SK-N-MC (cell line): ENCODE data around the gene NR3C1.

Source experiments
- DNase-seq: peaks from one replicate; pipeline ENCODE4 v3.0.0-alpha.2; 2011; ENCODE audit warnings: low read depth, low spot score
- H3K27ac ChIP-seq: fragments of 200-600 bp; sonication (generic); 2 replicates; pipeline ENCODE4 v1.5.1; 2016; ENCODE audit warnings: mixed run types
- H3K36me3 ChIP-seq: fragments of 200-600 bp; sonication (generic); 2 replicates; pipeline ENCODE4 v1.6.1; 2017; ENCODE audit warnings: antibody characterized with exemption, low read length, mixed read lengths; ENCODE audit not compliant: insufficient read depth
- H3K4me3 ChIP-seq: fragments of 200-600 bp; sonication (generic); 2 replicates; pipeline ENCODE4 v1.5.1; 2016
- H3K9ac ChIP-seq: fragments of 200-600 bp; sonication (generic); 2 replicates; pipeline ENCODE4 v1.8.0; 2017; ENCODE audit warnings: mixed run types, mixed read lengths; ENCODE audit not compliant: insufficient read length
- H3K9me3 ChIP-seq: fragments of 200-600 bp; sonication (generic); 2 replicates; pipeline ENCODE4 v1.6.1; 2017; ENCODE audit warnings: low read depth, mild to moderate bottlenecking, antibody characterized with exemption, low read length, moderate library complexity, mixed read lengths
- EZH2 ChIP-seq: fragments of 200-600 bp; sonication (generic); IDR thresholded peaks from one replicate; pipeline ENCODE4 v1.6.1; 2017; ENCODE audit warnings: antibody characterized with exemption
- FOXP2 ChIP-seq: optimal IDR thresholded peaks from 2 replicates; pipeline ENCODE3; 2011; ENCODE audit warnings: mild to moderate bottlenecking, moderate library complexity; ENCODE audit not compliant: insufficient read depth; ENCODE audit errors: extremely low read length, control extremely low read depth
- POLR2AphosphoS5 ChIP-seq: IDR thresholded peaks from 2 replicates; pipeline ENCODE4 v1.6.1; 2012; ENCODE audit warnings: mild to moderate bottlenecking, low read depth, low read length, borderline replicate concordance

The NR3C1 gene

GRCh38 chr5:143354025-143354424 is 49.5 kb downstream of the NR3C1 start:
- H3K9me3 ChIP-seq: no peaks in the 10 kb centered on the region
- no peak overlapping the region for H3K27ac ChIP-seq
- no peaks in the 10 kb centered on the region for H3K36me3 ChIP-seq
- H3K4me3 ChIP-seq: no peak overlapping the region
- TF ChIP-seq FOXP2 (no peak), EZH2 (no peak), POLR2AphosphoS5 (no peak)
- no peak overlapping the region for H3K9ac ChIP-seq
- no peak for DNase-seq

- Histone ChIP-seq H3K4me3 (no peak overlapping the region), H3K27ac (no peak overlapping the region), H3K36me3 (no peaks in the 10 kb centered on the region), H3K9me3 (no peaks in the 10 kb centered on the region), H3K9ac (no peak overlapping the region)
- no peak for DNase-seq
- TF ChIP-seq FOXP2 (no peak), POLR2AphosphoS5 (no peak), EZH2 (no peak)
Observed at GRCh38 chr5:143352691-143353090, 50.8 kb downstream of the NR3C1 start.

GRCh38 chr5:143350751-143351602 is 52.5 kb downstream of the NR3C1 start:
- DNase-seq: no peak
- Histone ChIP-seq H3K27ac (no peak overlapping the region), H3K9ac (no peak overlapping the region), H3K36me3 (no peaks in the 10 kb centered on the region), H3K4me3 (no peak overlapping the region), H3K9me3 (no peaks in the 10 kb centered on the region)
- TF ChIP-seq POLR2AphosphoS5 (no peak), FOXP2 (no peak), EZH2 (no peak)

GRCh38 chr5:143350341-143350740 is 53.1 kb downstream of the NR3C1 start:
- Histone ChIP-seq H3K4me3 (no peak overlapping the region), H3K9ac (no peak overlapping the region), H3K36me3 (no peaks in the 10 kb centered on the region), H3K9me3 (no peaks in the 10 kb centered on the region), H3K27ac (no peak overlapping the region)
- TF ChIP-seq POLR2AphosphoS5: no peak
- no peak for TF ChIP-seq FOXP2
- no peak for TF ChIP-seq EZH2
- DNase-seq: no peak

GRCh38 chr5:143349177-143349576 is 54.3 kb downstream of the NR3C1 start:
- no peak overlapping the region for H3K27ac ChIP-seq
- H3K9ac ChIP-seq: no peak overlapping the region
- H3K9me3 ChIP-seq: no peaks in the 10 kb centered on the region
- DNase-seq: no peak
- H3K36me3 ChIP-seq: no peaks in the 10 kb centered on the region
- no peak for TF ChIP-seq POLR2AphosphoS5
- no peak for TF ChIP-seq EZH2
- no peak for TF ChIP-seq FOXP2
- H3K4me3 ChIP-seq: no peak overlapping the region

- Histone ChIP-seq H3K4me3 (no peak overlapping the region), H3K9ac (no peak overlapping the region), H3K27ac (peak overlapping the region; percentile 76), H3K36me3 (no peaks in the 10 kb centered on the region), H3K9me3 (no peaks in the 10 kb centered on the region)
- DNase-seq: no peak
- TF ChIP-seq EZH2 (no peak), FOXP2 (no peak), POLR2AphosphoS5 (no peak)
Observed at GRCh38 chr5:143347698-143348344, 55.7 kb downstream of the NR3C1 start.

- Histone ChIP-seq H3K9ac (peak overlapping the region; percentile 17), H3K27ac (peak overlapping the region; percentile 76), H3K36me3 (no peaks in the 10 kb centered on the region), H3K9me3 (no peaks in the 10 kb centered on the region), H3K4me3 (peak overlapping the region; percentile 31; the same call in 1 of the 2 replicates)
- no peak for DNase-seq
- TF ChIP-seq POLR2AphosphoS5 (no peak), FOXP2 (no peak), EZH2 (no peak)
Observed at GRCh38 chr5:143347046-143347445, 56.4 kb downstream of the NR3C1 start.

- Histone ChIP-seq H3K4me3 (no peak overlapping the region), H3K27ac (peak overlapping the region; percentile 76; the same call in 1 of the 2 replicates)
Observed at GRCh38 chr5:143345671-143346440, 57.6 kb downstream of the NR3C1 start.

GRCh38 chr5:143343042-143343441 is 60.4 kb downstream of the NR3C1 start:
- no peak for DNase-seq
- TF ChIP-seq POLR2AphosphoS5: no peak
- TF ChIP-seq EZH2: no peak
- TF ChIP-seq FOXP2: no peak
- no peak overlapping the region for H3K27ac ChIP-seq
- no peak overlapping the region for H3K4me3 ChIP-seq
- no peaks in the 10 kb centered on the region for H3K36me3 ChIP-seq
- H3K9ac ChIP-seq: no peak overlapping the region
- no peaks in the 10 kb centered on the region for H3K9me3 ChIP-seq

More at GRCh38 chr5:143345671-143346440, 57.6 kb downstream of the NR3C1 start:
- no peak for TF ChIP-seq POLR2AphosphoS5
- no peak for TF ChIP-seq FOXP2
- no peak for TF ChIP-seq EZH2
- H3K9me3 ChIP-seq: no peaks in the 10 kb centered on the region
- no peak overlapping the region for H3K9ac ChIP-seq
- no peaks in the 10 kb centered on the region for H3K36me3 ChIP-seq
- DNase-seq: no peak
